Central memory CD4-positive, alpha-beta T cell (primary cell): ENCODE measurements around the gene YAP1.

Experiments used
- DNase-seq: peaks from one replicate; pipeline ENCODE4 v3.0.0; 2022

Gene YAP1

GRCh38 chr11:102202972-102203371, 92.7 kb downstream of the YAP1 start:
- DNase-seq, result no peak

DNA sequence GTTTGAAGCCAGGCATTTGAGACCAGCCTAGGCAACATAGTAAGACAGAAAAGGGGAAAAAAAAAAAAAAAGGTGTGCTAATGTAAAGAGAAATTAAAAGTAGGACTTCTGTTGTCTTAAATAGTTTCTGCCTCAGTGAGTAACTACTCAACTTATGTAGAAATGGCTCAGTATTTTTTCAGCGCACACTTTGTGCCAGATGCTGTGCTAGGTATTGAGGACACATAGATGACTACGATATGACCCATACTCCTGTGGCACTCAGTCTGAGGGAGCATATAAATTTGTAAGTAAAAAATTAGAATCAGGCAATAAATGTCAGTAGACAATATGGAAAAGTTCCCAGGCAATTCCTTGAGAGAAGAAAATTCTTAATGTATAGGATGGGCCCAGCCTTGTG, 93.9 kb downstream of the YAP1 start:
- DNase-seq, result no peak

DNA sequence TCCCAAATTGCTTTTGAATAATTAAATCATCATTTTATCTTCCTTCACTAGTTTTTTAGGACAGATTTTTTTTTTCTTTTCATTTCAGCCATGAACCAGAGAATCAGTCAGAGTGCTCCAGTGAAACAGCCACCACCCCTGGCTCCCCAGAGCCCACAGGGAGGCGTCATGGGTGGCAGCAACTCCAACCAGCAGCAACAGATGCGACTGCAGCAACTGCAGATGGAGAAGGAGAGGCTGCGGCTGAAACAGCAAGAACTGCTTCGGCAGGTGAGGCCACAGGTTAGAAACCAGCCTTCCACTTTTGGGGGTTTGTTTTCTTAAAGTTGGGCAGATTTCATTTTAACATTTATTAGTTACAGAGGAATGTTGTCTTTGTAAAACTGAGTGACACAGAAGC, 95.6 kb downstream of the YAP1 start:
- DNase-seq, result no peak

DNA sequence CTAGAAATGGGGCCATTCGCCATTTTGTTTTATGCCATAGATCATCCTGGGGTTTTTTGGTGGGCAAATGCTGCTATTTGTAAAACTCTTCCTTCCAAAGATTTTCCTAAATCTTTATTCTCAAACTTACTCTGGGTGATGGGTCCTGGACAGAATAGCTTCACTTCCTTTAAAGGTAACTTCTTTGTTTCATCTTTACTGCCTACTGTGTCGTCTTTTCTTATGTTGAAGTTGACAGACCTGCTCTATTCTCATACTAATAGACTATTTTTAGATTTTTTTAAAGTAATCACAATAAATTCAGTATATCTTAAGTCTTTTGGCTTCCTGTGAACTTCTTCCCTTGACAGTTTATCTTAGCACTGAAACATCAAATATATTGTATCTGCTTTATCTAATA, 98.6 kb downstream of the YAP1 start:
- DNase-seq, result no peak

- no peak for DNase-seq
Observed at GRCh38 chr11:102214623-102215022, 104.4 kb downstream of the YAP1 start.

GRCh38 chr11:102216433-102217075, 106.3 kb downstream of the YAP1 start:
- no peak for DNase-seq

DNA sequence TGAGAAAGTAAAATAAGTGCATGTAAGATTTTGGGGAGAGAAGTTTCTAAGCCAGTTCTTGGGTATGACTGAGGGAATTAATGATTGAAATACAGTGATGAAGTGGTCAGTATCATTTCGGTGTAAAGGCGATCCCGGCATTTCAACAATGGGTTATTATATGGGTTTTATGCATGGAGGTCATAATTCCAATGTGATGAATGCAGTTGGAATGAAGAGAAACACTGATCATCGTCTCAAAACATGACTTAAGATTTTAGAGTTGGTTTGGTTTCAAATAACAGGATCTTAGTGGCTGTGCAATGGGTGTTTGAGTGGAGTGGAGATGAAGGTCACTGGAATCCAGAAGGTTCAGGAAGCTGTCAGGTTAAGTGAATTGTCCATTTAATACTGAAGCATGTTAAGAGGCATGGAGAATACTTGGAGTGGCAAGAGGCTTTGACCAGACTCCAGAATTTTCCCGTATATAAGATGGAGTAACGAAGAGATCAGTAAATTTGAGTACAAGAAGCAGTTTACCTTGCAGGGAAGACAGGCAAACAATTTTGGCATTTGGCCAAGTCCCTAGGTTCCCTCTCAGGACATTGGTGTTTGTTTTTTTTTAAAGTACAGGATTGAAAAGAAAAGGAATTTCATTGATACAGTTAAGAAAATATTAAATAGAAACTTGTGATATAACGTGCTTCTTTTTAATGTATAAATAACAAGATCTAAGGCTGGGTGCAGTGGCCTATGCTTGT, 110.7 kb downstream of the YAP1 start:
- no peak for DNase-seq

DNA sequence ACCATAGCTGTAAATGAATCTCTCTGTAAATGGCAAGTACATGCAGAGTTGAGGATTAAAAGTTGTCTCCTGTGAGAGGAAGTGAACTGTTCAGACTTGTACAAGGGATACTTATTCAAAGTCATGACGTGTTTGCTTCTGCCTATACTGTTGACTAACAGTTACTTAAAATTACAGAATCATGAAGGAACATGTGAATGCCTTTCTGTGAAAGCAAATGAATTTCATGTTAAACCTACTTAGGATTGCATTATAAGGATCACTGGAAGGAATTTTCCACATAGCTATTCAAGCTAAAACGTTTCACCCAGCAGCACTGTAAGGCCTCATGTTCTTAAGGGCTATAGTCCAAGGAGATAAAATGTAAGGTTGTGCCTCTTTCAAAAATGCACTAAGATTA, 113.6 kb downstream of the YAP1 start:
- DNase-seq, result no peak

- no peak for DNase-seq
Observed at GRCh38 chr11:102225689-102226568, 115.7 kb downstream of the YAP1 start.

DNA sequence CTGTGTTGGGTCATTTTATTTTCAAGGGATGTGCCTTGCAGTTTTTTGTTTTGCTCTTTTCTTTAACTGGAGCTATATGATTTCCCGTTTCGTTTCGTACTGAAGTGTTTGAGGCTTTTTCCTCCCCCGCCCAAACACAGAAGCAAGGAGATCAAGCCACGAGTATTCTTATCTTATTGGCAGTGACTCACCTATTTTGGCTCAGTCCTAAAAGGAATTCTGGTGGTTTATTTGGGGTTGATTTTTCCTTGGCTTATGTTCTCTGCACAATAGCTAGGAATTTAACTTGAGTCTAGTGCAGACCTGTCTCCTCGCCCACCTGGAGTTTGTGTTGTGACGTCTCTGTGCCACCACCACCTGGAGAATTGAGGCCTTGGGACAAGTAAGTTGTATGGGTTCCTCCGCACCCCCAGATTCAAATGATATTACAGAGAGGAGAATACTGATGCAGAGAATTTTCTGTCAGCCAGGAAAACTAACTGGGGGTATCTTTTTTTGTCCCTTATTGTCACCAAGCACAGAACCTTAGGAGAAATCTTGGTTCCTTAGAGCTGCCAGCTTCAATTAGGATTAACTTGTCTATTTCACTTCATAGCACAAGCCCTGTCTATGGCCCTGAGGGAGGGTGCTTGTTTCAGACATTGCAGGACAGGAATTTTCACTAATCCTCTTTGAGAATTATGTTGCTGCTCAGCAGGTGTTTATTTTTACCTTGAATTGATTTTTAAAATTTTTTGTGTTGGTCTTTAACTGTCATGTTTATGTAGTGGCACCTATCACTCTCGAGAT, 116.6 kb downstream of the YAP1 start:
- DNase-seq, result no peak

DNA sequence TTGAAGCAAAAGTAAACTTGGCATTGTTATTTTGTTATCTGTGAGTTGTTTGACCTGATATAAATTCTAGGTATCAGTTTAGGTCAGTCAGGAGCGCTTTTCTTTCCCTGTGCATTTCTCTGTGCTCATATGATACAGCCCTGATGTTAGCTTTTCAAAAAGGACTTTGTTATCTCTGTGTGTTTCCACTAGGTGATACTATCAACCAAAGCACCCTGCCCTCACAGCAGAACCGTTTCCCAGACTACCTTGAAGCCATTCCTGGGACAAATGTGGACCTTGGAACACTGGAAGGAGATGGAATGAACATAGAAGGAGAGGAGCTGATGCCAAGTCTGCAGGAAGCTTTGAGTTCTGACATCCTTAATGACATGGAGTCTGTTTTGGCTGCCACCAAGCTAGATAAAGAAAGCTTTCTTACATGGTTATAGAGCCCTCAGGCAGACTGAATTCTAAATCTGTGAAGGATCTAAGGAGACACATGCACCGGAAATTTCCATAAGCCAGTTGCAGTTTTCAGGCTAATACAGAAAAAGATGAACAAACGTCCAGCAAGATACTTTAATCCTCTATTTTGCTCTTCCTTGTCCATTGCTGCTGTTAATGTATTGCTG, 119.4 kb downstream of the YAP1 start:
- no peak for DNase-seq

DNA sequence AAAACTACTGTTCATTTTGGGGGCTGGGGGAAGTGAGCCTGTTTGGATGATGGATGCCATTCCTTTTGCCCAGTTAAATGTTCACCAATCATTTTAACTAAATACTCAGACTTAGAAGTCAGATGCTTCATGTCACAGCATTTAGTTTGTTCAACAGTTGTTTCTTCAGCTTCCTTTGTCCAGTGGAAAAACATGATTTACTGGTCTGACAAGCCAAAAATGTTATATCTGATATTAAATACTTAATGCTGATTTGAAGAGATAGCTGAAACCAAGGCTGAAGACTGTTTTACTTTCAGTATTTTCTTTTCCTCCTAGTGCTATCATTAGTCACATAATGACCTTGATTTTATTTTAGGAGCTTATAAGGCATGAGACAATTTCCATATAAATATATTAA, 119.9 kb downstream of the YAP1 start:
- no peak for DNase-seq

GRCh38 chr11:102230911-102231310, 120.7 kb downstream of the YAP1 start:
- no peak for DNase-seq

DNA sequence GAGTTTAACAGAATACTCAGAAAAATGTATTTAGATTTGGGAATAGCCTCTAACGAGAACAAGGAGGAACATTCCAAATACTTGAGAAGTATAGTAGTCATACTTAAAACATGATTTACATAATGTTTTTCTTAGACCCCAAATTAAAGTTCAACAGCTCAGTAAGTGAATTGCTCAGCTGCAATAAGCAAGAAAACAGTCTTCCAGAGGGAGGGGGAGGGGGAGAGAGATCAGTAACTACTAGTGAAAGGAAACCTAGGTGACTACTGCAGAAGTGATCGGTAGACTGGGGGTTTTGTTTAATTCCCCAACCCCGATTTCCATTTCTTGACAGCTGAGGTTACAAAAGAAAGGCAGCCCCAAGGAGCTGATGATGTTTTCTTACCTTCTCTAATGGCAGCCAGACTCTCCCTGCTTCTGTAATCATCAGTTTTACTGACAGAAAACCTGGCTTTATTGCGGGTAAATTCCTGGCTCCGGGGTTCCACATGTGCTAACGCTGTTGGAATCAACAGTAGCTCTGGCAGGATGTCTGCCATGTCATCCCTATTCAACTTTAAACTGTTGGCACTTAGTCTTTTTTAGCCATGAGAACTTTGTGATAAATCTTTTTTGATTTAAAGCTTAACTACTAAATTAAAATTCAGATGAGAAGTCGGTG, 124.7 kb downstream of the YAP1 start:
- DNase-seq, result no peak

- DNase-seq, result no peak
Observed at GRCh38 chr11:102237096-102237735, 127.0 kb downstream of the YAP1 start.

DNA sequence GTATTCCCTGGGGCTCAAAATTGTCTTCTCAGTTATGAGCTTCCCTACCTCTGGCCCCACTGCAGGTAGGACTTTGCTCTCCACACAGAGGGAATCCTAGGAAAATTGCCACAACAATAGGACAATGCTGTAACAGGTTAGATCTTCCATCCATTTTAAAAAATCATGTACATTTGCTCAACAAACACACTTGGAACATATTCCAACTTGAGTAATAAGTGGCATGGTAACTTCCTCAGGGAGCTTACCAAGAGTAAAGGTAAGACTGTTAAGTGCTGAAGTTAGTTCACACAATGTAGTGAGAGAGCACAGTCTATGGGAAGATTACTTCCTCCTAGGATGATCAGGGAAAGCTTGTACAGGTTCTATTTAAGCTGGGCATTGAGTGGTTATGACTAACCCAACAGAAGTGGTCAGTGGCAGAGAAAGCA, 128.2 kb downstream of the YAP1 start:
- DNase-seq, result no peak

DNA sequence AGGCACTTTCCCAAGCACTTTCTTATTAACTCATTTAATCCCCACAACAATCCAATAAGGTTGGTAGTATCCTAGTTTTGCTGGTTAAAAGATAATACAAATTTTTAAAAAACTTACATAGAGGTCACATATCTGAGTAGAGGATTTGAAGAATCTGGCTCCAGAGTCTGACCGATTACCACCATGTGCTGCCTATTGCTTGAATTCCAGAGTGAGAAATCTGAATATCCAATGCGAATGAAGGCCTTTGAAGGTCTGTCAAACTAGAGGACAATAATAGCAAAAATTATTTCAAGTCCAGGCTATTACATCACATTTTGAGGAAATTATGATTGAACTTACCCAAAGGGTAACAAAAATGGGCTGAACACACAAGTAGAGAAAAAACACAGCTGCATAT, 129.2 kb downstream of the YAP1 start:
- DNase-seq, result no peak

DNA sequence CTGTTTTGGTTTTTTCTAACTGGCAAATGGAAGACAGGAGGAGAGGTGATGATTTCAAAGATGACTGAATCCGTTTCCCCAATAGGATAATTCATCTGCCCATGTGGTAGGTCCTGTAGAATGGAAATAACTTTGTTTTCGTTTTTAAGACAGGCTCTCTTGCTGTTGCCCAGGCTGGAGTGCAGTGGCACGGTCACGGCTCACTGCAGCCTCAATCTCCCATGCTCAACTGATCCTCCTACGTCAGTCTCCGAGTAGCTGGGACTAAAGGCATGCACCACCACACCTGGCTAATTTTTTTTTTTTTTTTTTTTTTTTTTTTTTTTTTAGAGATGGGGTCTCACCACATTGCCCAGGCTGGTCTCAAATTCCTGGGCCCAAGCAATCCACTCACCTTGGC, 129.7 kb downstream of the YAP1 start:
- DNase-seq, result no peak

DNA sequence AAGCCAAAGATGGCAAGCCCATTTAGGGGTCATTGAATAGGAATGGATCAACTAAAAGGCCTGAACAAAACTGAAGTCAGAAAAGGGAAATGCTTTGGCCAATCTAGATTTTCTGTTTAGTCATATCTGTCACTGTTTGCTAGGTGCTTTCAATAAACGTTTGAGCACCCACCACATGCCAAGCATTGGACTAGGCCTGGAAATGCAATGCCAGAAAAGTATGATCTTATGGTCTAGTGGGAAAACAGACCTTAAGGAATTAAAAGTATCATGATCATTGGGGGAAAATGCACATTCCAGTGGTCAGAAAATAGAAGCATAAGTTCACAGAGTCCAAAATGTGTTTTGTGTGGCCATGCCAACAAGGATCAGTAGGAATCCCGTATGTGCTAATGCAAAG, 130.3 kb downstream of the YAP1 start:
- DNase-seq, result no peak

DNA sequence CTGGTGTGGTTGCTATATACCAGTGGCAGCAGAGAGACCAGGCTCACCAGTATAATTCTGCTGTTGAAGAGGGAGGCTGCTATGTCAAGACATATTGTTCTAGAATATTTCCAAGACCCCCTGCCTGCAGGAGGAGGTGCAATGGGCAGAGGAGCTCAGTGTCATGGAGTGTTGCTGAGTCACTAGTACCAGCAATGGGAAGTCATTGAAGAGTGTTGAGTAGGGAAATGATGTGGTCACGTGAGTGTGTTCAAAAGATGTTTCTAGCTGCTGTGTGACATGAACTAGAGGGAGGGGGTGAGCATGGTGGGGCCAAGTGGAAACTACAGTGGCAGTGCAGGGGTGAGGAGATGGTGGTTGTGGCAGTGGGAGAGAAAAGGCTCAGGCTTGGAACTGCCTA, 130.8 kb downstream of the YAP1 start:
- no peak for DNase-seq

DNA sequence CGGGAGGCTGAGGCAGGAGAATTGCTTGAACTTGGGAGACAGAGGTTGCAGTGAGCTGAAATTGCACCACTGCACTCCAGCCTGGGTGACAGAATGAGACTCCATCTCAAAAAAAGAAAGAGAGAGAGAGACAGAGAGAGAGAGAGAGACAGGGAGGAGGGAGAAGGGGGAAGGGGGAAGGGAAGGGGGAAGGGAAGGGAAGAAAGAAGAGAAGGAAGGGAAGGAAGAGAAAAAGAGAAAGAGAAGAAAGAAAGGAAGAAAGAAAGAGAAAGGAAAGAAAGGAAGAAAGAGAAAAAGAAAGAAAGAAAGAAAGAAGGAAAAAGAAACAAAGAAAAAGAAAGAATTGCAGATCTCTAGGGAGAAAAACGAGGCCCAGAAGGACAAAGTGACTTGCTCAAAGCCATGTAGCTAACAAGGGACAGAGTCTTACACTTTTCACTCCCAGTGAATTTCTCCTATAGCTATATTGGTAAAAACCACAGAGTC, 133.2 kb downstream of the YAP1 start:
- DNase-seq, result no peak
